ENCODE data around the gene H1-8.

DNA sequence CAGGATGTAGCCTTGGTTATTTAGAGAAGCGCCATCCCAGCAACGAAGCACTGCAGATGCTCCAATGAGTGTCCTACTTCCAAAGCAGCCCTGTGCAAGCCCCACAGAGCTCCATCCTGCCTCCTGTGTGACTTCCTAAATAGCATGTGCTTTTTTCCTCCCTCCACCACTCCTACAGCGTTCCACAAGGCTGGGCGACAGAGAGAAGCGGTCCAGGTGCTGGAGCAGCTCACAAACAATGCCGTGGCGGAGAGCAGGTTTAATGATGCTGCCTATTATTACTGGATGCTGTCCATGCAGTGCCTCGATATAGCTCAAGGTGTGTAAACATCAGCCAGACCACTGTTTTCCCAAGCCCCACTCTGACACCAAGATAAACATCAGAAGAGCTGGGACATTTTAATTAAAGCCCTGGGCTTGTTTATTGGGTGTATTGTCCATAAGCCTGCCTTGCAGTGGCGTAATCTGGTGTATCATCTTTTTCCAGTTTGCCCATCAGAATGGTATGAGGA, 36.7 kb upstream of the H1-8 start:
- TF ChIP-seq TCF4 (CRISPR knock-in tag; IDR thresholded peaks at IDR 0.05; ENCODE audit: borderline replicate concordance): no peak
- TF ChIP-seq ISL1 (CRISPR knock-in tag; IDR thresholded peaks at IDR 0.05): no peak
- TF ChIP-seq ZNF565 (CRISPR knock-in tag; conservative IDR thresholded peaks at IDR 0.05; ENCODE audit: low read depth): no peak
- TF ChIP-seq ZC3H10 (CRISPR knock-in tag; IDR thresholded peaks at IDR 0.05): no peak
- no peak for TF ChIP-seq ZFP3 (CRISPR knock-in tag; IDR thresholded peaks at IDR 0.05)
- TF ChIP-seq, protein P1, sequence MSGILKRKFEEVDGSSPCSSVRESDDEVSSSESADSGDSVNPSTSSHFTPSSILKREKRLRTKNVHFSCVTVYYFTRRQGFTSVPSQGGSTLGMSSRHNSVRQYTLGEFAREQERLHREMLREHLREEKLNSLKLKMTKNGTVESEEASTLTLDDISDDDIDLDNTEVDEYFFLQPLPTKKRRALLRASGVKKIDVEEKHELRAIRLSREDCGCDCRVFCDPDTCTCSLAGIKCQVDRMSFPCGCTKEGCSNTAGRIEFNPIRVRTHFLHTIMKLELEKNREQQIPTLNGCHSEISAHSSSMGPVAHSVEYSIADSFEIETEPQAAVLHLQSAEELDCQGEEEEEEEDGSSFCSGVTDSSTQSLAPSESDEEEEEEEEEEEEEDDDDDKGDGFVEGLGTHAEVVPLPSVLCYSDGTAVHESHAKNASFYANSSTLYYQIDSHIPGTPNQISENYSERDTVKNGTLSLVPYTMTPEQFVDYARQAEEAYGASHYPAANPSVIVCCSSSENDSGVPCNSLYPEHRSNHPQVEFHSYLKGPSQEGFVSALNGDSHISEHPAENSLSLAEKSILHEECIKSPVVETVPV (CRISPR knock-in tag; IDR thresholded peaks at IDR 0.05): no peak
- no peak for TF ChIP-seq ZNF8 (CRISPR knock-in tag; IDR thresholded peaks at IDR 0.05)
- TF ChIP-seq, protein P2, sequence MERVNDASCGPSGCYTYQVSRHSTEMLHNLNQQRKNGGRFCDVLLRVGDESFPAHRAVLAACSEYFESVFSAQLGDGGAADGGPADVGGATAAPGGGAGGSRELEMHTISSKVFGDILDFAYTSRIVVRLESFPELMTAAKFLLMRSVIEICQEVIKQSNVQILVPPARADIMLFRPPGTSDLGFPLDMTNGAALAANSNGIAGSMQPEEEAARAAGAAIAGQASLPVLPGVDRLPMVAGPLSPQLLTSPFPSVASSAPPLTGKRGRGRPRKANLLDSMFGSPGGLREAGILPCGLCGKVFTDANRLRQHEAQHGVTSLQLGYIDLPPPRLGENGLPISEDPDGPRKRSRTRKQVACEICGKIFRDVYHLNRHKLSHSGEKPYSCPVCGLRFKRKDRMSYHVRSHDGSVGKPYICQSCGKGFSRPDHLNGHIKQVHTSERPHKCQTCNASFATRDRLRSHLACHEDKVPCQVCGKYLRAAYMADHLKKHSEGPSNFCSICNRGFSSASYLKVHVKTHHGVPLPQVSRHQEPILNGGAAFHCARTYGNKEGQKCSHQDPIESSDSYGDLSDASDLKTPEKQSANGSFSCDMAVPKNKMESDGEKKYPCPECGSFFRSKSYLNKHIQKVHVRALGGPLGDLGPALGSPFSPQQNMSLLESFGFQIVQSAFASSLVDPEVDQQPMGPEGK (CRISPR knock-in tag; IDR thresholded peaks at IDR 0.05; ENCODE audit: borderline replicate concordance): no peak
- TF ChIP-seq GLIS3 (CRISPR knock-in tag; IDR thresholded peaks at IDR 0.05): no peak
- no peak for TF ChIP-seq CSDC2 (CRISPR knock-in tag; IDR thresholded peaks at IDR 0.05)
- TF ChIP-seq ZFP30 (CRISPR knock-in tag; IDR thresholded peaks at IDR 0.05): no peak
- no peak for TF ChIP-seq RARB (CRISPR knock-in tag; IDR thresholded peaks at IDR 0.05)
- no peak for TF ChIP-seq ZNF70 (CRISPR knock-in tag; IDR thresholded peaks at IDR 0.05)
- TF ChIP-seq, protein P3, sequence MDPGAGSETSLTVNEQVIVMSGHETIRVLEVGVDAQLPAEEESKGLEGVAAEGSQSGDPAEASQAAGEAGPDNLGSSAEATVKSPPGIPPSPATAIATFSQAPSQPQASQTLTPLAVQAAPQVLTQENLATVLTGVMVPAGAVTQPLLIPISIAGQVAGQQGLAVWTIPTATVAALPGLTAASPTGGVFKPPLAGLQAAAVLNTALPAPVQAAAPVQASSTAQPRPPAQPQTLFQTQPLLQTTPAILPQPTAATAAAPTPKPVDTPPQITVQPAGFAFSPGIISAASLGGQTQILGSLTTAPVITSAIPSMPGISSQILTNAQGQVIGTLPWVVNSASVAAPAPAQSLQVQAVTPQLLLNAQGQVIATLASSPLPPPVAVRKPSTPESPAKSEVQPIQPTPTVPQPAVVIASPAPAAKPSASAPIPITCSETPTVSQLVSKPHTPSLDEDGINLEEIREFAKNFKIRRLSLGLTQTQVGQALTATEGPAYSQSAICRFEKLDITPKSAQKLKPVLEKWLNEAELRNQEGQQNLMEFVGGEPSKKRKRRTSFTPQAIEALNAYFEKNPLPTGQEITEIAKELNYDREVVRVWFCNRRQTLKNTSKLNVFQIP (CRISPR knock-in tag; IDR thresholded peaks at IDR 0.05; ENCODE audit: borderline replicate concordance, low read depth): no peak
